K562 (cell line): ENCODE data around the gene ZNHIT2. TPM values are rescaled to one million over a fixed set of nuclear protein-coding genes. Genes with fewer than 3 reads are reported as not detected.

ENCODE experiments used
- BMI1 ChIP-seq: fragments of 150-350 bp; IDR thresholded peaks from 2 replicates; pipeline ENCODE4 v1.6.1; 2014; ENCODE audit warnings: low read length
- CBX1 ChIP-seq: sonication (generic); IDR thresholded peaks from 2 replicates; pipeline ENCODE4 v1.6.1; 2016; ENCODE audit warnings: antibody characterized with exemption, low read depth, mild to moderate bottlenecking
- CTBP1 ChIP-seq: fragments of 450-650 bp; IDR thresholded peaks from 2 replicates; pipeline ENCODE4 v1.6.1; 2016; ENCODE audit warnings: borderline replicate concordance
- E2F3 ChIP-seq: fragments of 250-450 bp; sonication (Bioruptor Pico); IDR thresholded peaks from 2 replicates; pipeline ENCODE4 v1.4.0; 2020; ENCODE audit warnings: mild to moderate bottlenecking
- E2F8 ChIP-seq: fragments of 450-650 bp; IDR thresholded peaks from 2 replicates; pipeline ENCODE4 v1.7.1; 2018; ENCODE audit warnings: mild to moderate bottlenecking, low read depth; ENCODE audit not compliant: partially characterized antibody
- GABPA ChIP-seq: fragments of 200-800 bp; sonication (Bioruptor generic); conservative IDR thresholded peaks from 2 replicates; pipeline ENCODE4 v1.6.1; 2016; ENCODE audit warnings: low read depth, missing genetic modification characterization, missing compliant biosample characterization
- HMG20B ChIP-seq: fragments of 250-450 bp; sonication (Bioruptor Pico); IDR thresholded peaks from 2 replicates; pipeline ENCODE4 v1.5.0; 2021; ENCODE audit warnings: mild to moderate bottlenecking
- JUNB ChIP-seq: fragments of 450-650 bp; formaldehyde crosslinking; conservative IDR thresholded peaks from 2 replicates; pipeline ENCODE4 v1.4.0; 2020; ENCODE audit warnings: mild to moderate bottlenecking
- KAT2B ChIP-seq: IDR thresholded peaks from one replicate; pipeline ENCODE4 v1.6.1; 2012; ENCODE audit warnings: low read depth, mild to moderate bottlenecking, control low read depth, inconsistent platforms, low read length, moderate library complexity
- LARP7 ChIP-seq: fragments of 450-650 bp; IDR thresholded peaks from 2 replicates; pipeline ENCODE4 v1.6.1; 2016
- LCOR ChIP-seq: sonication (generic); formaldehyde crosslinking; IDR thresholded peaks from 2 replicates; pipeline ENCODE4 v1.8.0; 2022; ENCODE audit warnings: mild to moderate bottlenecking, missing genetic modification reagents
- PHB2 ChIP-seq: fragments of 450-650 bp; IDR thresholded peaks from 2 replicates; pipeline ENCODE4 v1.6.1; 2017; ENCODE audit warnings: low read depth
- RBFOX2 ChIP-seq: fragments of 200-400 bp; formaldehyde crosslinking; IDR thresholded peaks from 2 replicates; pipeline ENCODE4 v1.6.1; 2017; ENCODE audit warnings: low read depth, mild to moderate bottlenecking, low read length, moderate library complexity
- RNF2 ChIP-seq: sonication (generic); IDR thresholded peaks from 2 replicates; pipeline ENCODE4 v1.6.1; 2016
- SIN3A ChIP-seq, 2 experiments: fragments of 150-350 bp in 1 of 2; IDR thresholded peaks; 2 replicates each; pipeline ENCODE4 v1.6.1; 2011 to 2016; ENCODE audit warnings: borderline replicate concordance in 2 of 2, low read depth in 2 of 2, low read length in 2 of 2, mild to moderate bottlenecking in 2 of 2, moderate library complexity in 2 of 2; ENCODE audit not compliant: control insufficient read depth in 1 of 2
- SNIP1 ChIP-seq: fragments of 450-650 bp; IDR thresholded peaks from 2 replicates; pipeline ENCODE4 v1.7.1; 2017; ENCODE audit warnings: low read depth, mild to moderate bottlenecking
- SREBF2 ChIP-seq: sonication (generic); formaldehyde crosslinking; IDR thresholded peaks from 2 replicates; pipeline ENCODE4 v1.4.0; 2020; ENCODE audit warnings: mild to moderate bottlenecking, missing genetic modification reagents
- TCF3 ChIP-seq: sonication (generic); formaldehyde crosslinking; IDR thresholded peaks from 2 replicates; pipeline ENCODE4 v1.4.0; 2020; ENCODE audit warnings: mild to moderate bottlenecking, missing genetic modification reagents
- ZBTB26 ChIP-seq: fragments of 450-650 bp; formaldehyde crosslinking; IDR thresholded peaks from 2 replicates; pipeline ENCODE4 v1.4.0; 2022; ENCODE audit warnings: missing genetic modification characterization
- ZKSCAN3 ChIP-seq: fragments of 250-450 bp; sonication (Bioruptor Pico); IDR thresholded peaks from 2 replicates; pipeline ENCODE4 v1.4.0; 2020
- ZNF212 ChIP-seq: fragments of 450-650 bp; formaldehyde crosslinking; IDR thresholded peaks from 2 replicates; pipeline ENCODE4 v1.4.0; 2020; ENCODE audit warnings: mild to moderate bottlenecking
- ZNF280B ChIP-seq: fragments of 250-450 bp; sonication (Bioruptor Pico); IDR thresholded peaks from 2 replicates; pipeline ENCODE4 v1.5.1; 2021; ENCODE audit warnings: mild to moderate bottlenecking
- ZNF282 ChIP-seq: sonication (generic); formaldehyde crosslinking; IDR thresholded peaks from 2 replicates; pipeline ENCODE4 v1.8.1; 2023; ENCODE audit warnings: missing genetic modification reagents
- ZNF77 ChIP-seq: fragments of 250-450 bp; sonication (Bioruptor Pico); IDR thresholded peaks from 2 replicates; pipeline ENCODE4 v1.5.0; 2020
- polyA plus RNA-seq, 8 experiments: library from polyadenylated mRNA; depleted of rRNA in 4 of 8; stranded (reverse) in 5 of 8; unstranded in 3 of 8; fragments of >200 nt; fragmentation: Nextera tagmentation in 2 of 8; fragmentation: Illumina TruSeq in 1 of 8; extraction: Ambion mirVana in 2 of 8; extraction: Trizol in 1 of 8; gene quantifications; 2 replicates each; pipeline versions ENCODE4 v1.2.1 to v1.2.3, GENCODE V29; 2011 to 2014; ENCODE audit warnings: inconsistent platforms in 1 of 8, missing spikeins in 1 of 8
- total RNA-seq, 7 experiments: library from RNA; depleted of rRNA in 6 of 7; stranded (reverse); fragments of >200 nt in 6 of 7; fragmentation: Illumina TruSeq in 2 of 7; extraction: Trizol in 2 of 7; gene quantifications; 2 replicates each; pipeline versions ENCODE4 v1.2.1 to v1.2.3, GENCODE V29; 2011 to 2021; ENCODE audit warnings: low replicate concordance in 1 of 7

Gene ZNHIT2
- total and polyA plus RNA-seq, 9 of the 15 experiments (the other 6 are each of a cell fraction or from before 2014, with no cell fraction given): 0.08 to 39.0 (median 2.5) TPM

GRCh38 chr11:65134240-65134951, 16.9 kb upstream of the ZNHIT2 start, which contains the start of gene SYVN1 (continued):
- no peak for TF ChIP-seq ZNF77 (CRISPR knock-in tag)
- peak; percentile 85 to 96 for TF ChIP-seq SIN3A (IDR thresholded peaks at IDR 0.05; ENCODE audit: borderline replicate concordance in 2 of 2, control insufficient read depth in 1 of 2, low read depth in 2 of 2, low read length in 2 of 2)
- TF ChIP-seq JUNB (CRISPR knock-in tag): no peak
- peak; percentile 95 for TF ChIP-seq RBFOX2
- 0 out of 2 replicates have a peak, but pooled peaks have one; percentile 24 for TF ChIP-seq E2F3 (CRISPR knock-in tag)
- TF ChIP-seq E2F8: peak; percentile 77
- no peak for TF ChIP-seq KAT2B
- TF ChIP-seq ZKSCAN3 (CRISPR knock-in tag): no peak
- no peak for TF ChIP-seq ZNF212 (CRISPR knock-in tag)
- no peak; the same call in 1 of the 2 replicates for TF ChIP-seq RNF2
- TF ChIP-seq SREBF2 (CRISPR knock-in tag): no peak
- TF ChIP-seq ZNF280B (CRISPR knock-in tag): no peak
- TF ChIP-seq TCF3 (CRISPR knock-in tag): no peak; the same call in 1 of the 2 replicates
- TF ChIP-seq CBX1: 0 out of 2 replicates have a peak, but pooled peaks have one; percentile 55
- 0 out of 2 replicates have a peak, but pooled peaks have one; percentile 13 for TF ChIP-seq LARP7
- peak; percentile 64; the same call in 1 of the 2 replicates for TF ChIP-seq LCOR (CRISPR knock-in tag)
- TF ChIP-seq GABPA (tag): peak; percentile 99
- no peak for TF ChIP-seq BMI1
- no peak for TF ChIP-seq PHB2
- TF ChIP-seq ZNF282 (CRISPR knock-in tag): peak; percentile 94; the same call in 1 of the 2 replicates
- no peak for TF ChIP-seq ZBTB26 (CRISPR knock-in tag)
- no peak for TF ChIP-seq HMG20B (CRISPR knock-in tag)
- TF ChIP-seq CTBP1: peak; percentile 70
- no peak for TF ChIP-seq SNIP1
